ENCODE results near the gene MARCHF9.

The MARCHF9 gene

DNA sequence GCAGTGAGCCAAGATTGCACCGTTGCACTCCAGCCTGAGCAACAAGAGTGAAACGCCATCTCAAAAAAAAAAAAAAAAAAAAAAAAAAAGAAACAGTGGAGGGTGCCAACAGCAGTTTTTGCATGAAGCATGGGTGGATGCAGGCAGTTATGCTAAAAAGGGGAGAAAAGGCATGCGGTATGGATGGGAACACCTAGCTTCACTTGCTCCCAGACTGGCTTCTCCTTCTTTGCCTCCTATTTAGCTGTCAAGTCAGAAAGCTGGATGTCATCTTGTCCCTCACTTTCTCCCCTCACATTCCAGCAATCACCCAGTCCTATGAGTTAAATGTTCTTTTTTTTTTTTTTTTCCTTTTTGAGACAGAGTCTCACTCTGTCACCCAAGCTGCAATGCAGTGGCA is 20.1 kb downstream of the MARCHF9 start:
- no peaks in the 10 kb centered on the region for H3K9me3 ChIP-seq (ENCODE audit: insufficient read depth, low read length)
- H3K79me2 ChIP-seq (ENCODE audit: insufficient read depth, low read length) = no peaks in the 10 kb centered on the region
- H3K27ac ChIP-seq (ENCODE audit: low read depth, low read length) = no peak overlapping the region
- no peaks in the 10 kb centered on the region for H3K9me2 ChIP-seq (replicated peaks; ENCODE audit: insufficient read depth, low read length)
- no peaks in the 10 kb centered on the region for H4K20me1 ChIP-seq (ENCODE audit: low read depth, low read length)
- H2AFZ ChIP-seq (ENCODE audit: low read depth, low read length, severe bottlenecking) = no peak overlapping the region
- 0 out of 2 replicates have a peak, but pooled peaks cover 5% of the 10 kb centered on the region for H3F3A ChIP-seq (ENCODE audit: insufficient read depth)
- no peak overlapping the region for H3K4me3 ChIP-seq (ENCODE audit: insufficient read depth, low read length, poor library complexity, severe bottlenecking)
- no peak overlapping the region for H3K9ac ChIP-seq (ENCODE audit: low read length)
- no peaks in the 10 kb centered on the region for H3K27me3 ChIP-seq (ENCODE audit: low read length)
- no peak overlapping the region for H3K4me2 ChIP-seq (ENCODE audit: low read depth, low read length, poor library complexity, severe bottlenecking)
- no peaks in the 10 kb centered on the region for H3K36me3 ChIP-seq (ENCODE audit: low read length)
- TF ChIP-seq, protein P1, sequence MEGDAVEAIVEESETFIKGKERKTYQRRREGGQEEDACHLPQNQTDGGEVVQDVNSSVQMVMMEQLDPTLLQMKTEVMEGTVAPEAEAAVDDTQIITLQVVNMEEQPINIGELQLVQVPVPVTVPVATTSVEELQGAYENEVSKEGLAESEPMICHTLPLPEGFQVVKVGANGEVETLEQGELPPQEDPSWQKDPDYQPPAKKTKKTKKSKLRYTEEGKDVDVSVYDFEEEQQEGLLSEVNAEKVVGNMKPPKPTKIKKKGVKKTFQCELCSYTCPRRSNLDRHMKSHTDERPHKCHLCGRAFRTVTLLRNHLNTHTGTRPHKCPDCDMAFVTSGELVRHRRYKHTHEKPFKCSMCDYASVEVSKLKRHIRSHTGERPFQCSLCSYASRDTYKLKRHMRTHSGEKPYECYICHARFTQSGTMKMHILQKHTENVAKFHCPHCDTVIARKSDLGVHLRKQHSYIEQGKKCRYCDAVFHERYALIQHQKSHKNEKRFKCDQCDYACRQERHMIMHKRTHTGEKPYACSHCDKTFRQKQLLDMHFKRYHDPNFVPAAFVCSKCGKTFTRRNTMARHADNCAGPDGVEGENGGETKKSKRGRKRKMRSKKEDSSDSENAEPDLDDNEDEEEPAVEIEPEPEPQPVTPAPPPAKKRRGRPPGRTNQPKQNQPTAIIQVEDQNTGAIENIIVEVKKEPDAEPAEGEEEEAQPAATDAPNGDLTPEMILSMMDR (IDR thresholded peaks at IDR 0.05; ENCODE audit: insufficient read depth, low read length, poor library complexity, severe bottlenecking) = no peak
- TF ChIP-seq EZH2phosphoT487 (conservative IDR thresholded peaks at IDR 0.05; ENCODE audit: low read length) = no peak

DNA sequence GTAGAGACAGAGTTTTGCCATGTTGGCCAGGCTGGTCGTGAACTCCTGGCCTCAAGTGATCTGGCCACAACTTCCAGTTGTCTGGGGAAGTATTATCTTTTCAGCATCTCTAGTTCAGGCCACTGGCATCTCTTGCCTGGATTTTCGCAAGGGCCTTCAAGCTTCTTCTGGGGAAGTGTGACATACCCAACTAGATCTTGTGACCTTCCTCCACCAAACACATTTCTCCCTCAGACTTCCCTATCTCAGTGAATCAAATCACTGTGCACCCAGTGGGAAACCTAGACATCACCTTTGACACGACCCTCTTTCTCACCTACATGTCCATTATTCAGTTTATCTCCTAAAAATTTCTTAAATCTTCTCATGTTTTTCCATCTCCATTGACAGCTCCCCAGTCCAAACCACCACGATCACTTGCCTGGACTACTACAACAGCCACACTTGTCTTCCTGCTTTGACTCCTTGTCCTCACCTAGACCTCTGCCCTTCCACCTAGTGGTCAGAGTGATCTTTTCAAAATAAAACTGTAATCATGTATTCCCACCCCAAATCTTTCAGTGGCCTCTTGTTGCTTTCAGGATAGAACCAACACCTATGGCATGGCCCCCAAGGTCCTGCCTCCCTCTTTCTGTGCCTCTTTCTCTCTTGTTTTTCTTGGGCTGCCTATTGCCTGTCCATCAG is 20.8 kb downstream of the MARCHF9 start:
- H2AFZ ChIP-seq (ENCODE audit: low read depth, low read length, severe bottlenecking) = no peak overlapping the region
- H3K27ac ChIP-seq (ENCODE audit: low read depth, low read length) = no peak overlapping the region
- no peaks in the 10 kb centered on the region for H3K9me3 ChIP-seq (ENCODE audit: insufficient read depth, low read length)
- TF ChIP-seq EZH2phosphoT487 (conservative IDR thresholded peaks at IDR 0.05; ENCODE audit: low read length) = no peak
- TF ChIP-seq, protein P1 (IDR thresholded peaks at IDR 0.05; ENCODE audit: insufficient read depth, low read length, poor library complexity, severe bottlenecking) = no peak
- H3K79me2 ChIP-seq (ENCODE audit: insufficient read depth, low read length) = no peaks in the 10 kb centered on the region
- H3K36me3 ChIP-seq (ENCODE audit: low read length) = no peaks in the 10 kb centered on the region
- H3K4me2 ChIP-seq (ENCODE audit: low read depth, low read length, poor library complexity, severe bottlenecking) = no peak overlapping the region
- H3K9me2 ChIP-seq (replicated peaks; ENCODE audit: insufficient read depth, low read length) = no peaks in the 10 kb centered on the region
- no peak overlapping the region for H3K9ac ChIP-seq (ENCODE audit: low read length)
- H3K27me3 ChIP-seq (ENCODE audit: low read length) = no peaks in the 10 kb centered on the region
- no peak overlapping the region for H3K4me3 ChIP-seq (ENCODE audit: insufficient read depth, low read length, poor library complexity, severe bottlenecking)
- H3F3A ChIP-seq (ENCODE audit: insufficient read depth) = 0 out of 2 replicates have a peak, but pooled peaks cover 5% of the 10 kb centered on the region
- H4K20me1 ChIP-seq (ENCODE audit: low read depth, low read length) = no peaks in the 10 kb centered on the region

DNA sequence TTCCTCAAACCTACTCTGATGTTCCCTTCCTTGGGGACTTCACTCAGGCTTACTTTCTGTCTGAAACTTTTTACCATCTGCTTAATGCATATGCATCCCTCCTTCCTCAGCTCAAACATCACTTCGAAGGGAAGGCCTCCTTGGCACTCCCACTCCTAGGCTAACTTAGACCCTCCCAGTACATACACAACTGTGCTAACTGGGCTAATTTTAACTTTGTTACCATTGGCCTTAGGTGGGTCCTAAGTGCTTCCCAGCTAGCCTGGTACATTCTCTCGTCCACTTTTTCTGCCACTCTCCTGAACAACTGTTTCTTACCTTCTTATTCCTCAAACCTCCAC is 21.3 kb downstream of the MARCHF9 start:
- 0 out of 2 replicates have a peak, but pooled peaks cover 5% of the 10 kb centered on the region for H3F3A ChIP-seq (ENCODE audit: insufficient read depth)
- no peaks in the 10 kb centered on the region for H3K9me3 ChIP-seq (ENCODE audit: insufficient read depth, low read length)
- H3K4me2 ChIP-seq (ENCODE audit: low read depth, low read length, poor library complexity, severe bottlenecking) = no peak overlapping the region
- H3K36me3 ChIP-seq (ENCODE audit: low read length) = no peaks in the 10 kb centered on the region
- no peak overlapping the region for H3K27ac ChIP-seq (ENCODE audit: low read depth, low read length)
- no peak overlapping the region for H3K4me3 ChIP-seq (ENCODE audit: insufficient read depth, low read length, poor library complexity, severe bottlenecking)
- no peaks in the 10 kb centered on the region for H3K27me3 ChIP-seq (ENCODE audit: low read length)
- no peak overlapping the region for H3K9ac ChIP-seq (ENCODE audit: low read length)
- H2AFZ ChIP-seq (ENCODE audit: low read depth, low read length, severe bottlenecking) = no peak overlapping the region
- TF ChIP-seq, protein P1 (IDR thresholded peaks at IDR 0.05; ENCODE audit: insufficient read depth, low read length, poor library complexity, severe bottlenecking) = no peak
- no peak for TF ChIP-seq EZH2phosphoT487 (conservative IDR thresholded peaks at IDR 0.05; ENCODE audit: low read length)
- no peaks in the 10 kb centered on the region for H3K79me2 ChIP-seq (ENCODE audit: insufficient read depth, low read length)
- H3K9me2 ChIP-seq (replicated peaks; ENCODE audit: insufficient read depth, low read length) = no peaks in the 10 kb centered on the region
- H4K20me1 ChIP-seq (ENCODE audit: low read depth, low read length) = no peaks in the 10 kb centered on the region
